Endothelial cell of umbilical vein (primary cell): ENCODE data around the gene TLCD5.

Experiments
- EZH2 ChIP-seq: IDR thresholded peaks from 2 replicates; pipeline ENCODE4 v1.6.1; 2012; ENCODE audit warnings: borderline replicate concordance, low read depth, mild to moderate bottlenecking, moderate library complexity, low read length, inconsistent platforms; ENCODE audit not compliant: severe bottlenecking
- JUN ChIP-seq: IDR thresholded peaks from 2 replicates; pipeline ENCODE4 v1.6.1; 2011; ENCODE audit warnings: borderline replicate concordance, low read depth; ENCODE audit not compliant: insufficient read length, insufficient read depth
- MYC ChIP-seq: IDR thresholded peaks from one replicate; pipeline ENCODE4 v1.6.1; 2011; ENCODE audit warnings: mild to moderate bottlenecking, low read depth, low read length
- POLR2A ChIP-seq: IDR thresholded peaks from 2 replicates; pipeline ENCODE4 v1.6.1; 2012; ENCODE audit warnings: low read depth, mild to moderate bottlenecking, control low read depth, low read length
- POLR2AphosphoS5 ChIP-seq: IDR thresholded peaks from 2 replicates; pipeline ENCODE4 v1.6.1; 2012; ENCODE audit warnings: low read depth, mild to moderate bottlenecking, control low read depth, low read length, moderate library complexity; ENCODE audit not compliant: insufficient read depth
- TF ChIP-seq, protein P1 (sequence below), 2 donors: IDR thresholded peaks; 1 replicate in 1 of 2; 2 replicates in 1 of 2; pipeline ENCODE4 v1.5.1; 2011; ENCODE audit warnings: low read length in 2 of 2, mild to moderate bottlenecking in 2 of 2, moderate library complexity in 2 of 2, control low read depth in 1 of 2, inconsistent platforms in 1 of 2, low read depth in 1 of 2; ENCODE audit not compliant: insufficient read depth in 1 of 2; ENCODE audit errors: extremely low read depth in 1 of 2
- TF ChIP-seq, protein P2 (sequence below): IDR thresholded peaks from 2 replicates; pipeline ENCODE4 v1.6.1; 2011; ENCODE audit not compliant: insufficient read depth, insufficient read length

DNA sequence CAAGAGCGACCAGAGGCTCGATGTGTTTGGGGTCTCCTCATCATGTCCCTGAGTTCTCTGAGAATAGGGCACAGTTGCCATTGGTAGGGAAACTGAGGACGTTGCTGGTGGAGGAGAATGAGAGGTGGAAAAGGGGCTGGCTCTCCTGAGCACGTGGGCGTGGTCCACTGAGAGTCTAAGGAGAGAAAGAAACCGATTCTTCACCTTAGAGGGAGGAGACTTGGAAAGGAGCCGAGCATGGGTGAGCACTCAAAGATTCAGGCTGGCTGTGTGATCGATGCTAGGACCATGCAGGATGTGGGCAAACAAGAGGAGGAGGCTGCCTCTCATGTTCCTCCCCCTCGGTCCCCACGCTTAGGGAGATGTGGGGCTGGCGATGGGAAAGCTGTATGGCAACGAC lies 19.8 kb upstream of the TLCD5 start:
- TF ChIP-seq, protein P1, sequence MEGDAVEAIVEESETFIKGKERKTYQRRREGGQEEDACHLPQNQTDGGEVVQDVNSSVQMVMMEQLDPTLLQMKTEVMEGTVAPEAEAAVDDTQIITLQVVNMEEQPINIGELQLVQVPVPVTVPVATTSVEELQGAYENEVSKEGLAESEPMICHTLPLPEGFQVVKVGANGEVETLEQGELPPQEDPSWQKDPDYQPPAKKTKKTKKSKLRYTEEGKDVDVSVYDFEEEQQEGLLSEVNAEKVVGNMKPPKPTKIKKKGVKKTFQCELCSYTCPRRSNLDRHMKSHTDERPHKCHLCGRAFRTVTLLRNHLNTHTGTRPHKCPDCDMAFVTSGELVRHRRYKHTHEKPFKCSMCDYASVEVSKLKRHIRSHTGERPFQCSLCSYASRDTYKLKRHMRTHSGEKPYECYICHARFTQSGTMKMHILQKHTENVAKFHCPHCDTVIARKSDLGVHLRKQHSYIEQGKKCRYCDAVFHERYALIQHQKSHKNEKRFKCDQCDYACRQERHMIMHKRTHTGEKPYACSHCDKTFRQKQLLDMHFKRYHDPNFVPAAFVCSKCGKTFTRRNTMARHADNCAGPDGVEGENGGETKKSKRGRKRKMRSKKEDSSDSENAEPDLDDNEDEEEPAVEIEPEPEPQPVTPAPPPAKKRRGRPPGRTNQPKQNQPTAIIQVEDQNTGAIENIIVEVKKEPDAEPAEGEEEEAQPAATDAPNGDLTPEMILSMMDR (IDR thresholded peaks at IDR 0.05; ENCODE audit: extremely low read depth in 1 of 2, insufficient read depth in 1 of 2, low read depth in 1 of 2, low read length in 2 of 2) = no peak
- TF ChIP-seq EZH2 = no peak
- TF ChIP-seq POLR2A = no peak
- no peak for TF ChIP-seq JUN
- TF ChIP-seq MYC = no peak
- TF ChIP-seq POLR2AphosphoS5 = no peak
- TF ChIP-seq, protein P2, sequence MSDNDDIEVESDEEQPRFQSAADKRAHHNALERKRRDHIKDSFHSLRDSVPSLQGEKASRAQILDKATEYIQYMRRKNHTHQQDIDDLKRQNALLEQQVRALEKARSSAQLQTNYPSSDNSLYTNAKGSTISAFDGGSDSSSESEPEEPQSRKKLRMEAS = no peak
